HG03135 (cell line): ENCODE results near the gene DPYSL5.

Experiments used
- ATAC-seq: cut with Tn5 transposase; IDR thresholded peaks from one replicate; pipeline ENCODE4 v1.9.1; 2021; ENCODE audit warnings: mild to moderate bottlenecking, moderate library complexity; ENCODE audit not compliant: unreplicated experiment

Gene DPYSL5

GRCh38 chr2:26843041-26843440 is 4.9 kb upstream of the DPYSL5 start:
- no peak for ATAC-seq

DNA sequence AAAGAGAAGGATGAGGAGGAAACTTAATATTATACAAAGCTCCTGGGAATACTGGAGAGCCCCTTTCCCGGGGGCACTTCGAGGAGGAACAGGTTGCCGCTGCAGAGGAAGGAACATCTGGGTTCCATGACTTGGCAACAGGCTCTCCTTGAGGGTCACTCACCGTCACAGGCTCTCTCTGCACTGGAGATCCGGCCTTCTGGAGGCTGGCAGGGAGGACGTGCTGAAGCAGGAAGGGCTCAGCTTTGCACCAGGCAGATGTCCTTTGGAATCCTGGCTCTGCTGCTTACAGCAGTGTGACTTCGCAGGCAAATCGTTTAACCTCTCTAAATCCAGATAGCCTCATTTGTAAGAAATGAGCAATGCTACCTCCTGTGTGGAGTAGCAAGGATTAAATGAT is 2.9 kb upstream of the DPYSL5 start:
- no peak for ATAC-seq

DNA sequence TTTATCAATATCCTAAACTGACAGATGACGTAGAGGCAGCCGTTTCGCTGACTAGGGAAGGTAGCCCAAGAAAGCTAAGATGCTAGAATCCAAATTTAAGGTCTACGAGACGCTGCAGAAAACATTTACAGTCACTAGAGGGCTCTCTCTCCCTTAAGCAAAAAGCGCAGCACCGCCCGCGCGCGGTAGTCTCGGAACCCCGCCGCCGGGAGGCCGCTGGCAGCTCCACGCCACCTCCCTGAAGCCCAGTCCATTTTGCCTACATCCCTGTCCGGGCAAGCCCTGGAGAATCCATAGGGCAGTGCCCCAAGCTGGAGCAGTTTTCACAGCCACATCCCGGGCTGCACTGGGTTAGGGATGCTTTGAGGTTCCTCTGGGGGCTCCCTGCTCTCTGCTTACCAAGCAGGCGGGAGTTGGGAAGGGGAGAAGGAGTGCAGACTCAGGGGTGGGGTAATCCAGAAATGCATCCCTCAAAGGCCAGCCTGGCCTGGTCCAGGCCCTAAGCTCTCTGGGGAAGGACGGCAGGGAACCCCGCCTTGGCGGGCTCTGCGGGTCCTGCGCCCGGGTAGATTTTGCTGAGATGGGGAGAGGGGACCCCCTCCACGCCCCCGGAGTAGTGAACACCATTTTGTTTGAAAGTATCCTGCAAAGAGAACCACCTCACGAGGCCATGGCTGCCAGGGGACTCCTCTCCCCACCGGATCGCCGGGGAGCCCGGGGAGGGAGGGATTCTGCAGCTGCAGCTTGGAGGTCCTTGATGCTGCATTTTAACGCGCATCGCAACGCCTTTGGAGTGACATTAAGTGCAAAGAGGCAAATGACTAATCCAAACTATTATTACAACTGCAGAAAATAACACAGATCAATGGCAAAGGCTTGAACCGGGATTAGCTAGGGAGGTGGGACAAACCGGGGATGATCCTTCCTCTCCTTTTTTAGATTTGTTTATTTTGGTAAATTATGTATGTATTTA is 1.3 kb upstream of the DPYSL5 start:
- ATAC-seq, result no peak

DNA sequence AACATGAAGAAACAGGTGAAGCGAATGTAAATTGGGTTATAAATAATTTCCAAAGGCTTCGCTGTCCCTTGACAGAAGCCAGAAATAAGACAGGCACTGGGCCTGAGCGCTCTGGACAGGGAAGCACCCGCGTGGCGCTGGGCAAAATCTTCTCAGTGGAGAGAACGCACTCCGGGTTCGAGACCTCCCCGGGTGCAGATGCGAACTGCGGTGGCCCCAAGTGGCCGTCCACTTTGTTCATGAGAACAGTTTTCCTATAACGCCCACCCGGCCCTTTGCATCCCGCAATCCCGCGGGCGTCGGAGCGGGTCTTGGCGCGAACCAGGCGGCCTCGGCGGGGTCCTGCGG is 651 bp upstream of the DPYSL5 start:
- ATAC-seq, result no peak

DNA sequence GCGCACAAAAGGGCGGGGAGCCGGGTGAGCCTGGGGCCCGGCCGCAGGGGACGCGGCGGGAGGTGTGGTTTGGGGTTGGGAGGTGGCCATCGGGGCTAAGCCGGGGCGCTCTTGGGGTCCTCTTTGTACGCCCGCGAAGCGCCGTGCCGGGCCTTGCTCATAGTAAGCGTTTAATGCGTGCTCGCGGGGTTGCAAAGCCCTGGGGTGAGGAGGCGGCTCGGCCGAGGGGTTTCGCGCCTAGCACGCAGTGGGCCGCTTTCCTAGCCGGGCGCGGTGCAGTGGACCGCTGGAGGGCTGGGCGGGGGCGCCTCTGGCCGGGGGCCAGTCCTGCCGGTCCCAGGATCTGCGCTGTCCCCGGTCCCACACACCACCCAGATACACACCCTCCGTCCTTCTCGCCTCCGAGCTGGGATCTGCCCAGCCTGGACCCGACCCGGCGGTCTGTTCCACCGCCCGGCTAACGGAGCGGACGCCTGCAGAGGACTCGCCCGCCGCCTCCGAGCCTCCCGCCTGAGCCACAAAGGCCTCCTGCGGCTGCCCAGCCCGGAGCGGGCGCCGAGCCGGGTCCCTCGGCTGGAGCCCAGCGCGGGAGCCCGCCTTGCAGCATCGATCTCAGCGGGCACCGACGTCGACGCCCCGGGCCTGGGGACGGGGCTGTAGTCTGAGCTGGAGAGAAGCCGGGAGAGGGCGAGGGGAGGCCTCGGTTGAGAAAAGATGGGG is 564 bp downstream of the DPYSL5 start:
- no peak for ATAC-seq

DNA sequence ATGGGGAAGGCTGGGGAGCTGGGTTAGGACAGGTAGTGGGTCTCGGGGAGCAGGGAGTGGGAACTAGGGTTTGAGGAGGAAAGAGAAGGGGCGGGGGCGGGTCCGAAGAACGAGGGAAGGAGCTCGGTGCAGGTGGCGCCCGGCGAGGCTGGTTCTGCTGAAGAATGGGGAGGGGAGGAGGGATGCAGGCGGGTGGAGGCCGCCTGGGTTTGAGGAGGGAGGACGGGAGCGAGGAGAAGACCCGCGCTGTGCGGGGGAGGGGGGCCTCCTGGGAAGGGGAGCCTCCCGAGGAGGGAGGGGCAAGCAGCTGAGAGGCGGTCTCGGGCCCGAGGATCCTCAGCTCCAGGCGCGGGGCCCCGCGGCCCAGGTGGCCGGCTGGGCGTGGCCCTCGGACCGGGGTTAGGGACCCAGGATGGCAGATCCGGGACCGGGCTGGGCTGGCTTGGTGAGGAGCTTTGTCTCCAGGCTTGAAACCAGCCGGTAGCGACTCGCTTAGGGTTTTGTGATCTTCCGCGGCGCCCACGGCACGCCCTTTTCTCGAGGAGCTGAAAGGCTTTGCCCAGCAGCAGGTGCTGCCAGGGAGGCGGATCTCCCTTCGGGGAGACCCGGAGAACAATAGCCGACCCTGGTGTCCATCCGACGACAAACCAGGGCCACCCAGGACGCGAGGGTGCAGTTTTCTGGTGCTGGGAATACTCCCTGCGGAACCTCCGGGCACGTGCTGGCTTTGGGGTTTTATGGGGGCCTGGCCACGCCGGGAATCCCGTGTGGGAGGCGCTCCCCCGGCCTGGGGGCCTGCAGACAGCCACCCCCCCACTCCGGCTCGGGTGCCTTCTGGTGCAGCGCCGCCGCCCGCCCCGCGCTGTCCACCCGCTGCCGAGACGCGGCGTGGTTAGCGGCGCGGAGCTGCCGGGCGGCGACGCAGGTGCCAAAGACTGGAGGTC is 1.4 kb downstream of the DPYSL5 start:
- ATAC-seq, result no peak

DNA sequence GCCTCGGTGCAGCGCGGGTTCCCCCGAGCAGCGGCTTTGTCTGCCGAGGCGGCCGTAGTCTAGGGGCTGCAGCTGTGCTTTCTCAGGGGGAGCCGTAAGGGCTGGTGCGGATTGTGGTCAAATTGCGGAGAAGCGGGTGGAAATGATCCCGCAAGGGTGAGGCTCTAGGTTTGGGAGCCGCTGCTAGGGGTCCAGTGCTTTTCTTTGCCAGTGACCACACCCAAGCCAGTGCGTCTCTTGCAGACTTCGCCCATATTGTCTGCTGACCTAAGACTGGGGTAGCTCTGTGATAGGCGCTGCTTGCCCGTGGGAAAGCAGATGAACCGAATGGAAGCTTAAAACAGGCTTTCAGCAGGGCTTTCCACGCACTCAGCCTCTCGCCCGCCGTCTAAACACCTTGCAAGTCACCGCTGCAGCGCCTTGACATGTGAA is 2.1 kb downstream of the DPYSL5 start:
- no peak for ATAC-seq

- no peak for ATAC-seq
These were observed 2.6 kb downstream of the DPYSL5 start for GRCh38 chr2:26850505-26850904.

DNA sequence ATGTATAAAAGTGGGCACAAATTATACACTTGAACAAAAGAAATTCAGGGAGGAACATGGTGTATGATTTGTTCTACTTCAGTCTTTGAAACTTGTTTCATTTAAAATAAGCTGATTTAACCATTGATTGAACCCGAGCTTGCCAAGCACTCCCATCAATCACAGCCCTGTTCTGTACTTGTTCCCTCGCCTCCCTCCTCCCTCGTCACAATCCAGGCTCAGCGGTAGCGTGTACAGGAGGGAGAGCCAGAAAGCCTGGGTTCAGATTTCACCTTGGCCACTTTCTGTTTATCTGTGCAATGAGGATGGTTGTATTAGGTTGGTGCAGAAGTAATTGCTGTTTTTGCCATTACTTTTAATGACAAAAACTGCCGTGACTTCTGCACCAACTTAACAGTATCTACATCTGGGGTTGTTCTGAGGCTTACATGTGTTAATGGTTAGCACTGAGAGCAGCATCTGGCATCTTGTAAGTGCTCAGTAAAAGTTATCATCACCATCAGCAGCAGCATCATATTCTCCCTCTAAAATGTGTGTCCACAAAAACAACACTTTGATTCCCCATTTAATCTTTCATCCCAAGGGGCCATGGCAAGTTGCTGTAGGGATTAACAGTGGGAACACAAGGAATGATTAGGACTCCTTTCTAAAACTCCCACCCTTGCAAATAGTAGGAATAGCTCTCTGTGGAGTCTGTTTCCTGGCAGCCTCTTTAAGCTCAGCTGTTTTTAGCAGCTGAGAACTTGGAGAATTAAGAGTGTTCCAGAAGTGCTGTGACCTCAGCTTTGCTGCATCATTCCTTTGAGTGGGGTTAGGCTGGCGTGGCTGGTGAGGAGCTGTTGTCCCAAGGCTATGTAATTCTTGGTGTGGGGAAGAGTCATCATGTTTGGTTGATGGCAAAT is 4.7 kb downstream of the DPYSL5 start:
- ATAC-seq, result no peak

GRCh38 chr2:26853751-26854150 is 5.8 kb downstream of the DPYSL5 start:
- no peak for ATAC-seq

DNA sequence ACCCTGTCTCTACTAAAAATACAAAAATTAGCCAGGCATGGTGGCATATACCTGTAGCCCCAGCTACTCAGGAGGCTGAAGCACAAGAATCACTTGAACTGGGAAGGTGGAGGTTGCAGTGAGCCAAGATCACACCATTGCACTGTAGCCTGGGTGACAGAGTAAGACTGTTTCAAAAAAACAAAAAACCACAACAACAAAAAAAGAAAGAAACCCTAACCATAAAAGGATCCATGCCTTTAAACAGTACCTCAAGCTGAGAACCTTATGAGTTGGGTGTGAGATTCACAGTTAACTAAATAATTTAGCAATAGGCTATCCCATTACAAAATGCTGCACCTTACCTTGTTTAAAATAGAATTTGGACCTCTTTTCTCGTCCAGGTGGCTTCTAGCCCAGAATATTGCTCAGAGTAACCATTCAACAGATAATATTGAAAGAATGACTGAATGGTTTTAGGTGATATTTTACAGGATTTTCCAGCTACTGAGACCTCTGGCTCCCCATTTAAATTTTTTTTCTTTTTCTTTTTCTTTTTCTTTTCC is 6.4 kb downstream of the DPYSL5 start:
- ATAC-seq, result no peak

GRCh38 chr2:26855466-26855865 is 7.5 kb downstream of the DPYSL5 start:
- no peak for ATAC-seq

GRCh38 chr2:26859622-26860021 is 11.7 kb downstream of the DPYSL5 start:
- ATAC-seq, result no peak

GRCh38 chr2:26860211-26860850 is 12.4 kb downstream of the DPYSL5 start:
- no peak for ATAC-seq

DNA sequence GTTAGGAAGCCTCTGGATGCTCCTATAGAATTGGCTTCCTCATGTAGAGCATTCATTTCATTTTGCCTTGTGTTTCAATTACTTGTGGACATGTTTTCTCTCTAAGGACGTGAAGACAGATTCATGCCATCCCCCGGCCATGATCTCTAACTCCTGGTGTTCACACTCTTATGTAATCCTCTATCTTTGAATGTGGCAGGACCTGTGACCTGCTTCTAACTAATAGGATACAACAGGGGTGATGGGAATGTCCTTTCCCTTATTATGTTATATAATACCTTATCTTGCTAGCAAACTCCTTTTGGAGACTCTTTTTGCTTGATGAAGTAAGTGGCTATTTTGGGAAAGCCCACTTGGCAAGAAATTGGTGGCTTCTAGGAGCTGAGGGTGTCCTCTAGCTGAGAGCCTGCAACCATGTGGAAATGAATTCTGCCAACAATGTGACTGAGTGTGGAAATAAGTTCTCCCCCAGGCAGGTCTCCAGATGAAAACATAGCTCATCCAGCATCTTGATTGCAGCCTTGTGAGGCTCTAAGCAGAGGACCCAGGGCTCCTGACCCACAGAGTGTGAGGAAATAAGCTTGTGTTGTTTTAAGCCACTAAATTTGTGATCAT is 13.8 kb downstream of the DPYSL5 start:
- no peak for ATAC-seq

DNA sequence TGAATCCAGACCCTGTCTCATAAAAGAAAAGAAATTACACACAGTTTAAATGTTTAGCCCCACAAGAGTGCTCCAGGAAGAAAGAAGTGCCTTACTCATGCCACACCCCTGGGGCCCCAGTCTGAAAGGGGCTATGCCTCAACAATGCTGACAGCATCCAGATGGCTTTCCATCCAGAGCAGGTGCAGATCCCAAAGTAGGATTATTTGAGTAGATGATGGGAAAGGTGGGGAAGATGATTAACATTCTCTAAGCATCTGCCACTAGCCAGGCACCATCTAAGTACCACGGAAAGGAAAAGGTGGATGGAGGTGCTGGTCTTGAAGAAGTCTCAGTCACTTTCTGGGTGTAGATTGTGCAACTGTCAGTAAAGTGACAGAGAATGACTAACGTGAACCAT is 16.3 kb downstream of the DPYSL5 start:
- no peak for ATAC-seq

GRCh38 chr2:26864646-26865045 is 16.7 kb downstream of the DPYSL5 start:
- ATAC-seq, result no peak

GRCh38 chr2:26870585-26871095 is 22.7 kb downstream of the DPYSL5 start:
- ATAC-seq, result no peak
